Dedifferentiated amniotic fluid mesenchymal stem cell (primary cell): ENCODE results near the gene ADAMTS13.

ENCODE experiments used
- DNase-seq: peaks from one replicate; pipeline ENCODE4 v3.0.0-alpha.2; 2016; ENCODE audit errors: extremely low spot score

The ADAMTS13 gene

GRCh38 chr9:133472277-133472645 is 50.1 kb downstream of the ADAMTS13 start:
- no peak for DNase-seq

- DNase-seq = no peak
Measured at GRCh38 chr9:133472753-133473378, 50.7 kb downstream of the ADAMTS13 start.

GRCh38 chr9:133473743-133474142 is 51.6 kb downstream of the ADAMTS13 start:
- DNase-seq = no peak

- DNase-seq = no peak
Measured at GRCh38 chr9:133474215-133474614, 52.0 kb downstream of the ADAMTS13 start.

- no peak for DNase-seq
Measured at GRCh38 chr9:133474853-133475252, 52.7 kb downstream of the ADAMTS13 start.

GRCh38 chr9:133475292-133476012 is 53.3 kb downstream of the ADAMTS13 start:
- DNase-seq = no peak

GRCh38 chr9:133476036-133476931 is 54.1 kb downstream of the ADAMTS13 start:
- DNase-seq = no peak

GRCh38 chr9:133476941-133477340 is 54.8 kb downstream of the ADAMTS13 start:
- no peak for DNase-seq

- DNase-seq = no peak
Measured at GRCh38 chr9:133477461-133477860, 55.3 kb downstream of the ADAMTS13 start.

- DNase-seq = no peak
Measured at GRCh38 chr9:133477992-133478850, 56.1 kb downstream of the ADAMTS13 start.

- peak; percentile 63 for DNase-seq
Measured at GRCh38 chr9:133478851-133479711, 56.9 kb downstream of the ADAMTS13 start, which contains the start of gene SLC2A6. Gene SLC2A6, minus strand, starts transcription at chr9:133479099. Its CDS starts 40 bp downstream, at chr9:133479059.

- DNase-seq = no peak
Measured at GRCh38 chr9:133483611-133484010, 61.4 kb downstream of the ADAMTS13 start.

GRCh38 chr9:133484671-133485437 is 62.7 kb downstream of the ADAMTS13 start:
- DNase-seq = no peak

GRCh38 chr9:133485531-133486260 is 63.5 kb downstream of the ADAMTS13 start:
- DNase-seq = no peak

- DNase-seq = no peak
Measured at GRCh38 chr9:133487331-133487725, 65.2 kb downstream of the ADAMTS13 start.

GRCh38 chr9:133488686-133489252 is 66.6 kb downstream of the ADAMTS13 start:
- DNase-seq = no peak

- DNase-seq = no peak
Measured at GRCh38 chr9:133489253-133490190, 67.4 kb downstream of the ADAMTS13 start.
